Measurements from ENCODE around the gene ARHGEF28. TPM values are rescaled to one million over a fixed set of nuclear protein-coding genes. Genes with fewer than 3 reads are reported as not detected.

The ARHGEF28 gene
- total RNA-seq, 1 experiment from 2014 or later: 6.1 TPM

- TF ChIP-seq CTCF (IDR thresholded peaks at IDR 0.05 in 2 of 3, conservative IDR thresholded peaks at IDR 0.05 in 1 of 3; ENCODE audit: borderline replicate concordance in 1 of 3, insufficient read depth in 1 of 3, low read depth in 2 of 3, low read length in 2 of 3) (no peak), RAD21 (IDR thresholded peaks at IDR 0.05; ENCODE audit: low read depth) (no peak), ZBTB33 (IDR thresholded peaks at IDR 0.05; ENCODE audit: extremely low read depth, insufficient replicate concordance, low read length) (no peak), SIN3A (IDR thresholded peaks at IDR 0.05; ENCODE audit: low read depth) (no peak), JUND (IDR thresholded peaks at IDR 0.05) (no peak), EGR1 (IDR thresholded peaks at IDR 0.05; ENCODE audit: low read depth) (no peak)
These were observed 137.5 kb downstream of the ARHGEF28 start (continued) for GRCh38 chr5:73763300-73764032.

GRCh38 chr5:73764586-73764985 lies 138.6 kb downstream of the ARHGEF28 start:
- Histone ChIP-seq H3K4me3 (replicated peaks in 1 of 2; ENCODE audit: low read depth in 1 of 2, low read length in 2 of 2) (no peak overlapping the region), H3K4me2 (ENCODE audit: low read length) (0 out of 2 replicates have a peak overlapping the region, but pooled peaks have one; percentile 18), H3K27me3 (ENCODE audit: insufficient read depth, low read length) (no peaks in the 10 kb centered on the region), H3K9me3 (ENCODE audit: control insufficient read depth in 1 of 2, insufficient read depth in 1 of 2, low read depth in 1 of 2, low read length in 2 of 2) (no peaks in the 10 kb centered on the region; a peak in 1 of 4 replicates), H2AFZ (ENCODE audit: low read depth, low read length, poor library complexity, severe bottlenecking) (no peak overlapping the region), H3K27ac (ENCODE audit: low read depth, low read length) (no peak overlapping the region), H3K9ac (ENCODE audit: low read length) (no peak overlapping the region), H3K36me3 (ENCODE audit: control insufficient read depth in 1 of 2, insufficient read depth in 2 of 2, low read length in 2 of 2) (no peaks in the 10 kb centered on the region), H3K4me1 (ENCODE audit: control insufficient read depth in 1 of 2, insufficient read depth in 2 of 2, low read length in 2 of 2) (peaks cover 0 to 5% of the 10 kb centered on the region in 2 experiments; a peak in 1 of 4 replicates), H3K9me2 (ENCODE audit: insufficient read depth) (no peaks in the 10 kb centered on the region), H4K20me1 (ENCODE audit: insufficient read depth) (no peaks in the 10 kb centered on the region), H3K79me2 (ENCODE audit: insufficient read depth, low read length) (no peaks in the 10 kb centered on the region)
- ChIA-PET POLR2A (no interaction called here), CTCF (no interaction called here), RAD21 (ENCODE audit: low non-redundant PET in 1 of 2, low total read pairs in 2 of 2, uncharacterized antibody in 2 of 2, unreplicated experiment in 2 of 2) (no interaction called here)
- intact Hi-C loops (cut with micrococcal nuclease): no loop called here
- DNase-seq (ENCODE audit: low read depth, low spot score) (no peak), ATAC-seq (peak; percentile 57; the same call in 1 of the 2 replicates)
- BruUV-seq (replicated peaks): no TSS peak
- TF ChIP-seq ZFX (IDR thresholded peaks at IDR 0.05): no peak
- no peak for TF ChIP-seq SP1 (IDR thresholded peaks at IDR 0.05; ENCODE audit: low read depth)
- TF ChIP-seq EGR1 (IDR thresholded peaks at IDR 0.05; ENCODE audit: low read depth): no peak
- no peak for TF ChIP-seq ZNF274 (IDR thresholded peaks at IDR 0.05; ENCODE audit: low read depth, low read length)
- no peak for TF ChIP-seq EZH2 (IDR thresholded peaks at IDR 0.05)
- TF ChIP-seq RAD21 (IDR thresholded peaks at IDR 0.05; ENCODE audit: low read depth): no peak
- no peak for TF ChIP-seq SRF (IDR thresholded peaks at IDR 0.05; ENCODE audit: low read depth)
- no peak for TF ChIP-seq CBX3 (IDR thresholded peaks at IDR 0.05; ENCODE audit: low read depth)
- TF ChIP-seq FOSL1 (IDR thresholded peaks at IDR 0.05; ENCODE audit: low read depth): no peak
- no peak for TF ChIP-seq REST (IDR thresholded peaks at IDR 0.05; ENCODE audit: low read depth)
- TF ChIP-seq POLR2AphosphoS5 (IDR thresholded peaks at IDR 0.05; ENCODE audit: low read depth, low read length): no peak
